ENCODE results near the gene PLA2G4D. TPM values are rescaled to one million over a fixed set of nuclear protein-coding genes. Genes with fewer than 3 reads are reported as not detected.
A peak's percentile ranks its signal among the peaks of the same experiment; 100 is the strongest.

Gene PLA2G4D
- total RNA-seq, 1 experiment from 2014 or later: not detected

- Histone ChIP-seq H3K36me3 (ENCODE audit: control insufficient read depth, insufficient read depth, low read length) (no peaks in the 10 kb centered on the region), H3K27me3 (ENCODE audit: control insufficient read depth, insufficient read depth, low read length) (0 out of 2 replicates have a peak, but pooled peaks cover 2% of the 10 kb centered on the region), H3K4me1 (ENCODE audit: control insufficient read depth, insufficient read depth, low read length) (no peaks in the 10 kb centered on the region; the same call in 1 of the 2 replicates), H3K9me3 (ENCODE audit: control insufficient read depth, insufficient read depth, low read depth, low read length) (no peaks in the 10 kb centered on the region), H3K27ac (ENCODE audit: low read length) (no peak overlapping the region), H3K4me3 (ENCODE audit: low read depth in 2 of 2, low read length in 2 of 2) (no peak overlapping the region)
- peak; percentile 47 for DNase-seq (ENCODE audit: low read depth, low spot score)
- ATAC-seq: no peak
- intact Hi-C loops (cut with micrococcal nuclease; ENCODE audit: unreplicated experiment): loop anchor here (2.0 kb wide), 1 partner anchor 71 kb away; no protein-coding TSS in a partner anchor
- ChIA-PET POLR2A (no interaction called here), CTCF (interaction anchor here (0.6 kb wide), 1 partner anchor 398 kb away, joined by 4 read pairs; no protein-coding TSS in a partner anchor)
- BruUV-seq (replicated peaks): no TSS peak
- TF ChIP-seq CTCF (IDR thresholded peaks at IDR 0.05): peak; percentile 96
- TF ChIP-seq TCF7L2 (IDR thresholded peaks at IDR 0.05; ENCODE audit: low read depth, low read length): no peak
- in situ Hi-C loops (cut with HindIII; ENCODE audit: low pct_unique_long_range_greater_than_20kb, low sequenced_read_pairs): no loop called here
These were observed 34.5 kb downstream of the PLA2G4D start for GRCh38 chr15:42059661-42060476.

GRCh38 chr15:42058791-42059190 is 35.6 kb downstream of the PLA2G4D start:
- BruUV-seq (replicated peaks): no TSS peak

More at GRCh38 chr15:42058791-42059190, 35.6 kb downstream of the PLA2G4D start:
- Histone ChIP-seq H3K4me3 (ENCODE audit: low read depth in 2 of 2, low read length in 2 of 2) (no peak overlapping the region), H3K36me3 (ENCODE audit: control insufficient read depth, insufficient read depth, low read length) (no peaks in the 10 kb centered on the region), H3K27ac (ENCODE audit: low read length) (no peak overlapping the region), H3K27me3 (ENCODE audit: control insufficient read depth, insufficient read depth, low read length) (0 out of 2 replicates have a peak, but pooled peaks cover 2% of the 10 kb centered on the region), H3K4me1 (ENCODE audit: control insufficient read depth, insufficient read depth, low read length) (no peaks in the 10 kb centered on the region; the same call in 1 of the 2 replicates), H3K9me3 (ENCODE audit: control insufficient read depth, insufficient read depth, low read depth, low read length) (no peaks in the 10 kb centered on the region)
- POLR2A ChIA-PET: no interaction called here
- TF ChIP-seq REST (IDR thresholded peaks at IDR 0.05; ENCODE audit: insufficient read depth in 1 of 2, low read depth in 2 of 2, low read length in 1 of 2) (no peak), TCF7L2 (IDR thresholded peaks at IDR 0.05; ENCODE audit: low read depth, low read length) (no peak), POLR2AphosphoS5 (IDR thresholded peaks at IDR 0.05; ENCODE audit: low read depth, low read length) (no peak), SIN3A (IDR thresholded peaks at IDR 0.05; ENCODE audit: borderline replicate concordance, insufficient read depth, low read depth, low read length) (no peak), CTCF (IDR thresholded peaks at IDR 0.05) (no peak)
- in situ Hi-C loops (cut with HindIII; ENCODE audit: low pct_unique_long_range_greater_than_20kb, low sequenced_read_pairs): no loop called here
- CTCF ChIA-PET: no interaction called here
- no peak for DNase-seq (ENCODE audit: low read depth, low spot score)
- intact Hi-C loops (cut with micrococcal nuclease; ENCODE audit: unreplicated experiment): loop anchor here (2.0 kb wide), 1 partner anchor 70 kb away; no protein-coding TSS in a partner anchor
- no peak for ATAC-seq
